ENCODE measurements around the gene C18orf63. TPM values are rescaled to one million over a fixed set of nuclear protein-coding genes. Genes with fewer than 3 reads are reported as not detected.
"Not testable (repeated sequence)": the region's sequence is repeated elsewhere in the genome, so short reads cannot be mapped to it uniquely, and the experiment has no call there.

The C18orf63 gene
- total RNA-seq, 2 donors from 2014 or later: not detected

- no peaks in the 10 kb centered on the region for H3K36me3 ChIP-seq
- no peaks in the 10 kb centered on the region for H3K4me1 ChIP-seq
- no peak overlapping the region for H3K4me3 ChIP-seq
- TF ChIP-seq CTCF (IDR thresholded peaks at IDR 0.05): no peak
- no peaks in the 10 kb centered on the region for H3K9me3 ChIP-seq
- no peak for DNase-seq
- H3K9ac ChIP-seq (ENCODE audit: low read depth in 2 of 2, low read length in 2 of 2): no peak overlapping the region
- H3K27ac ChIP-seq: no peak overlapping the region
- intact Hi-C loops (cut with DNase I): no loop called here
- no peaks in the 10 kb centered on the region for H3K27me3 ChIP-seq
Measured at GRCh38 chr18:74314759-74315463, 728 bp upstream of the C18orf63 start.

DNA sequence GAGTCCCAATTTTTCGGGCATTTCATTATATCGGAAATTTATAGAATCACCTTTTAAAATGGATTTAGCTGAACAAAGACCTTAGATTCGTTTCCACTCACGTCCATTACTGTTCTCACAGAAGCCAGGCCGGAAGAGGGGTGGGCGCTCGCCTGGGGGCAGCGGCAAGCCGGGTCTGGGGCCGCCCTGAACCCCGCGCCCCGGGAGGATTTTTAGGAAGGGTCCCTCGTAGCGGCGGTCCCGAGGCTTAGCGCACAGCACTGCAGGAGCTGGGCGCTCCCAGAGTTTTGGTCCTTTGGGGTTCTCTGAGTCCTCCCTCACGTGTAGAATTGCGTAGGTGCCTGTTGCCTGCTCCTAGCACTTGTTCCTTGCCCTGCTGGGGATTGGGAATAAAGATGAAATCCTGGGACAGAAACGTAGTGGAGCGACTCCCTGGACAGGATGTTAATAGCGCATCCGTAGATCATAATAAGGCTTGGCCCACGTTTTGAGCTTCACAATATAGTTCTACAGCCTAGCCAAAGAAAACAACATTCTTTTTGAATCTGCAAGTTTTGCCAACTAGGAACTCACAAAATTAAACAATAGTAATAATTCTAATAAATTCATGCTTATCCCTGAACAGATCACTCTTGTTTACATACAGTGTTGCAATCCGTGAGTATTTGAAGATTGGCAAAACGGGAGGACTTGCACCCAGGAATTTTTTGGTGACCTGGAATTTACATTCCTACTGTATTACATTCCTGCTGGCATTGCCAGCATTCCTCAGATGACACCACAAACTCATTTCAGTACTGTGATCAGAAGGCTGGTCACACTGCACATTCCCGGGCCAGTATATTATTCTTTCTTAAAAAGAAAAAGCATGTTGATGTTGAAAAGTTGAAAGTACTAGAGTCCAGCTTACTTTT, 875 bp downstream of the C18orf63 start:
- TF ChIP-seq CTCF (IDR thresholded peaks at IDR 0.05): no peak
- H3K9me3 ChIP-seq: no peaks in the 10 kb centered on the region
- H3K27me3 ChIP-seq: no peaks in the 10 kb centered on the region
- no peak for DNase-seq
- no peaks in the 10 kb centered on the region for H3K4me1 ChIP-seq
- H3K36me3 ChIP-seq: no peaks in the 10 kb centered on the region
- H3K27ac ChIP-seq: no peak overlapping the region
- intact Hi-C loops (cut with DNase I): no loop called here
- no peak overlapping the region for H3K9ac ChIP-seq (ENCODE audit: low read depth in 2 of 2, low read length in 2 of 2)
- no peak overlapping the region for H3K4me3 ChIP-seq

GRCh38 chr18:74326231-74326630, 10.6 kb downstream of the C18orf63 start:
- no peak for DNase-seq
- Histone ChIP-seq H3K4me1 (no peaks in the 10 kb centered on the region), H3K27me3 (no peaks in the 10 kb centered on the region), H3K4me3 (no peak overlapping the region), H3K9me3 (no peaks in the 10 kb centered on the region), H3K36me3 (no peaks in the 10 kb centered on the region), H3K27ac (no peak overlapping the region), H3K9ac (ENCODE audit: low read depth in 2 of 2, low read length in 2 of 2) (no peak overlapping the region)
- intact Hi-C loops (cut with DNase I): no loop called here
- TF ChIP-seq CTCF (IDR thresholded peaks at IDR 0.05): no peak

GRCh38 chr18:74326791-74327190, 11.2 kb downstream of the C18orf63 start:
- not testable (repeated sequence) for H3K27ac ChIP-seq

GRCh38 chr18:74328206-74328605, 12.6 kb downstream of the C18orf63 start:
- Histone ChIP-seq H3K9me3 (no peaks in the 10 kb centered on the region), H3K27me3 (no peaks in the 10 kb centered on the region), H3K27ac (no peak overlapping the region), H3K4me3 (no peak overlapping the region), H3K4me1 (no peaks in the 10 kb centered on the region), H3K36me3 (no peaks in the 10 kb centered on the region), H3K9ac (ENCODE audit: low read depth in 2 of 2, low read length in 2 of 2) (no peak overlapping the region)
- no peak for DNase-seq
- intact Hi-C loops (cut with DNase I): no loop called here
- TF ChIP-seq CTCF (IDR thresholded peaks at IDR 0.05): no peak

More at GRCh38 chr18:74326791-74327190, 11.2 kb downstream of the C18orf63 start:
- H3K4me1 ChIP-seq; H3K36me3 ChIP-seq; intact Hi-C loops (cut with DNase I); H3K27me3 ChIP-seq; DNase-seq; H3K9ac ChIP-seq (ENCODE audit: low read depth in 2 of 2, low read length in 2 of 2); H3K4me3 ChIP-seq; H3K9me3 ChIP-seq: not testable (repeated sequence)

Measured in colonic mucosa (tissue), 4 donors.